Measurements from ENCODE around the gene SFT2D3. TPM values are rescaled to one million over a fixed set of nuclear protein-coding genes. Genes with fewer than 3 reads are reported as not detected.
A peak's percentile ranks its signal among the peaks of the same experiment; 100 is the strongest.

Gene SFT2D3
- total RNA-seq = 1 to 10 TPM; 2.5 to 2.9 TPM

DNA sequence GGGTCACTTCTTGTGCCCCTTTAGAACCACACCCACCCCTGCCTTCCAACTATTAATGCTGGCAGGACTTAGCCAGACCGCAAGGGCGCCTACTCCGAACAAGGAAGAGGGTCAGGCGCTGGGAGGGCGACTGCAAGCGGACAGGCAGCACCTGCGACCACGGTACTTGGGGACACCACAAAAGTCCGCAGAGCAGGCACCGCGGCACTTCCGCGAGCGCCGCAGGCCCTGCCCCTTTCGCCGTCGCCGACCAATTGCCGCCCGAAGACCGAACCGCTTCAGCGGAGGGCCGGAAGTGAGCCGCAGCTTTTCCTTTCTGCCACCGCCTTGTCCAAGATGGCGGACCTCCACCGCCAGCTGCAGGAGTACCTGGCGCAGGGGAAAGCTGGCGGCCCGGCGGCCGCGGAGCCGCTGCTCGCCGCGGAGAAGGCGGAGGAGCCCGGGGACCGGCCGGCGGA, at the start of gene SFT2D3:
TSS of gene SFT2D3 (plus strand) at position 305 of the 458 bp plus-strand sequence. CDS start at position 337, 32 bp downstream.
- peak; percentile 87 for ATAC-seq (replicated peaks)
- Mint-ChIP-seq H3K27me3 (no peaks in the 10 kb centered on the region), H3K9me3 (no peaks in the 10 kb centered on the region), H3K4me1 (peaks cover 12% of the 10 kb centered on the region), H3K36me3 (ENCODE audit: low read depth) (peaks cover 41% of the 10 kb centered on the region), H3K27ac (peak within 1 kb of the TSS; percentile 95), H3K4me3 (peak within 1 kb of the TSS; percentile 91)

- Mint-ChIP-seq H3K9me3 (no peaks in the 10 kb centered on the region), H3K27ac (no peak overlapping the region), H3K36me3 (ENCODE audit: low read depth) (no peaks in the 10 kb centered on the region), H3K4me3 (no peak overlapping the region), H3K4me1 (peaks cover 4% of the 10 kb centered on the region), H3K27me3 (no peaks in the 10 kb centered on the region)
- no peak for ATAC-seq (replicated peaks)
Observed at GRCh38 chr2:127651971-127652550, 49.2 kb upstream of the SFT2D3 start.

DNA sequence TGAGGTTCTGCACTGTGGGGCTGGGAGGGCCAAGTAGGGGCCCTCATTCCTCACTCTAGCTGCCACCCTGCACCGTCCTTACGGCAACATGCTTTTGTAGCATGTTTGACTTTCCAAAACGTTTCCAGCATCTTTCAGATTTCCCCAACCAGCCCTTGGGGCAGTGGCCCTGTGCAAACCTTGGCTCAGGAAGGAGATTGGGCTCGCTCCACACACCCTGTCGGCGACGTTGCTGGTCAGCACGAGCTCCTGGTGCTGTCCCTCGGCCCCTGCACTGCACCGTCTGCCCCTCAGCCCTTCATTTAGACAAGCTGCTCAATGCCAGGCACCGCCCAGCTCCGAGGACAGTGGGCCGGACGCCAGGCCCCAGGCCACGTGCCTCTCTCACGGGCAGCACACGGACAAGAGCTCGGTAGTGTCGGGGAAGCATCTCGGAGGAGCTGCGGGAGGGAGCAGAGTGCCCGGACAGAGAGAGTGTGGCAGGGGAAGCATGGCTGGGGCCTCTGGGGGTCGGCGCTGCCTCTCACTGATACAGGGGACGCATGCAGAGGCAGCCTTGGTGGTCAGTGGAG, 48.4 kb upstream of the SFT2D3 start:
- Mint-ChIP-seq H3K27me3 (no peaks in the 10 kb centered on the region), H3K27ac (no peak overlapping the region), H3K4me1 (peaks cover 4% of the 10 kb centered on the region), H3K36me3 (ENCODE audit: low read depth) (no peaks in the 10 kb centered on the region), H3K4me3 (no peak overlapping the region), H3K9me3 (no peaks in the 10 kb centered on the region)
- no peak for ATAC-seq (replicated peaks)

DNA sequence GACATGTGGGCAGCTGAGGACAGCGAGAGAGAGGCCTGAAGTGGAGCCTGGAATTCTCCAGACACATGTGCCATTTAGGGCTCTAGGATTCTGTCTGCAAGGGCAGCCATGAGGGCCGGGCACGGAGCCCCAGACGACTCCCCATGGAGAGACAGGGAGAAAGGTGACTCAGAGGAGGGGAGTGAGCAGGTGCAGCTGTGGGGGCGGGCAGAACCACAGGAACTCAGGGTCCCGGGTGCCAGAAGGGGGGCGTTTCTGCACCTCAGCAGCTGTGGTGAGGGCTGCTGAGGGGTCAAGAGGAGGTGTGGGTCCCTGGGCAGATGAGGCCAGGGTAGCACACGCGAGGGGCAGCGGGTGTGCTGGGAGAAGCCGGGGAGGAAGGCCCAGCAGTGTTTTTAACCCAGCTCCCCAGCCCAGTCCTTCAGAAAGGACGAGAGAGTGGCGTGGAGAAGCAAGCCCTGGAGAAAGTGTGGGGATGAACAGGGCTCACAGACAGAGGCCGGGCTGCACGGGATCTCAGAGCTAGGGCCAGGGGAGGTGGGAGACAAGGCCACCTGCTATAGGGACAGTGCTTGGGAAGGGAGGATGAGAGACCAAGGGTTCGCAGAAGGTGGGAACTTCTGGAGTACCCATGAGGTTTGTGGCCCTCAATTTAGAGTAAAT, 47.7 kb upstream of the SFT2D3 start:
- Mint-ChIP-seq H3K4me1 (peaks cover 4% of the 10 kb centered on the region), H3K27me3 (no peaks in the 10 kb centered on the region), H3K9me3 (no peaks in the 10 kb centered on the region), H3K4me3 (no peak overlapping the region), H3K36me3 (ENCODE audit: low read depth) (no peaks in the 10 kb centered on the region), H3K27ac (no peak overlapping the region)
- no peak for ATAC-seq (replicated peaks)

DNA sequence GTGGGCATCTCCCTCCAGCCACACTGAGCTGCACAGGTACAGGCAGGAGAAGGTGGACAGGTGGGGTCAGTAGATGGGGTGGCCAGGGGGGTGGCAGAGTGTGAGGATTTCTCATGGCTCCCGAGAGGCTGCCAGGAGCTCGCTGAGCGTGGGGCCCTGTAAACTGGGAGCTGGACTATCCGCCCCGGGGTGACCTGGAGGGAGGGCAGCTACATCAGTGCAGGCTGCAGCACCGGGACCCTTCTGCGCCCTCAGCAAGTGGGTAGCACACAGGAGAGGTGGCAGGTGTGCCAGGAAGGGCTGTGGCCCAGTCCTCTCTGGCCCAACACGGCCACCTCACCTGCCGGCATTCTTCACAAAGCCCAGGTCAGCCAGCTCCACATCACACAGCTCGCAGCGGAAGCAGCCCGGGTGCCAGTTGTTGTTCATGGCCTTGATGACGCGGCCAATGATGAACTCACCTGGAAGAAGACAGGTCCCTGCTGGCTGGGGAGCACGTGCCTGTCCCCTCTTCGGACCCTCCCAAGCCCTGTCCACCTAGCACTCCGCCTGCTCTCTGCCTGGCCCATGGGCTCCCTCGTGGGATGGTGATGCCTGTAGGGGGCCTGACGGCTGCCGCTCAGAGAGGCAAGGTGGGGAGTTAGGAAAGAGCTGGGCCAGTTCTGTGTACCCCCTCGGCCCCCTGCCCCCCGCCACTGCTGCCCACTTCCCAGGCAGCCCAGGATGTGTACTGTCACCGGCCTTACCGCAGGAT, 47.0 kb upstream of the SFT2D3 start:
- no peak overlapping the region for H3K27ac Mint-ChIP-seq
- ATAC-seq (replicated peaks) = no peak
- no peaks in the 10 kb centered on the region for H3K9me3 Mint-ChIP-seq
- peaks cover 4% of the 10 kb centered on the region for H3K4me1 Mint-ChIP-seq
- H3K4me3 Mint-ChIP-seq = no peak overlapping the region
- H3K27me3 Mint-ChIP-seq = no peaks in the 10 kb centered on the region
- no peaks in the 10 kb centered on the region for H3K36me3 Mint-ChIP-seq (ENCODE audit: low read depth)

DNA sequence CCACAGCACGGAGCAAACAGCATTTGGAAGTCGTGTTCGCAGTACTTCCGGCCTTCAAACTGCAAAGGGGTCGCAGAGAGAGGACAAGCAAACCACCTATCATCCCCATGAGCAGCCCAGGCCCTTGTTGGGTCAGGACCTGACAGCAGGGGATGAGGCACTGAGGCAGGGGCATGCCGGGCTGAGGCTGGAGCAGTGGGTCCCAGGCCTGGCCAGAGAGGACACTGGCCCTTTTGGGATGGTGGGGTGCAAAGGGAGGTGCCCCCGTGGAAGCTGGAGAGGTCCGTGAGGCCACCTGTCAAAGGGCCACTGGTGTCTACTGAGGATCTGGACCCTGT, 46.5 kb upstream of the SFT2D3 start:
- no peaks in the 10 kb centered on the region for H3K27me3 Mint-ChIP-seq
- no peak for ATAC-seq (replicated peaks)

GRCh38 chr2:127655209-127656073, 45.9 kb upstream of the SFT2D3 start:
- Mint-ChIP-seq H3K27me3 (no peaks in the 10 kb centered on the region), H3K27ac (no peak overlapping the region), H3K9me3 (no peaks in the 10 kb centered on the region), H3K4me3 (no peak overlapping the region), H3K36me3 (ENCODE audit: low read depth) (no peaks in the 10 kb centered on the region), H3K4me1 (no peaks in the 10 kb centered on the region)
- no peak for ATAC-seq (replicated peaks)

More for the DNA sequence above, 46.5 kb upstream of the SFT2D3 start:
- Mint-ChIP-seq H3K4me1 (no peaks in the 10 kb centered on the region), H3K36me3 (ENCODE audit: low read depth) (no peaks in the 10 kb centered on the region), H3K27ac (no peak overlapping the region), H3K4me3 (no peak overlapping the region), H3K9me3 (no peaks in the 10 kb centered on the region)

DNA sequence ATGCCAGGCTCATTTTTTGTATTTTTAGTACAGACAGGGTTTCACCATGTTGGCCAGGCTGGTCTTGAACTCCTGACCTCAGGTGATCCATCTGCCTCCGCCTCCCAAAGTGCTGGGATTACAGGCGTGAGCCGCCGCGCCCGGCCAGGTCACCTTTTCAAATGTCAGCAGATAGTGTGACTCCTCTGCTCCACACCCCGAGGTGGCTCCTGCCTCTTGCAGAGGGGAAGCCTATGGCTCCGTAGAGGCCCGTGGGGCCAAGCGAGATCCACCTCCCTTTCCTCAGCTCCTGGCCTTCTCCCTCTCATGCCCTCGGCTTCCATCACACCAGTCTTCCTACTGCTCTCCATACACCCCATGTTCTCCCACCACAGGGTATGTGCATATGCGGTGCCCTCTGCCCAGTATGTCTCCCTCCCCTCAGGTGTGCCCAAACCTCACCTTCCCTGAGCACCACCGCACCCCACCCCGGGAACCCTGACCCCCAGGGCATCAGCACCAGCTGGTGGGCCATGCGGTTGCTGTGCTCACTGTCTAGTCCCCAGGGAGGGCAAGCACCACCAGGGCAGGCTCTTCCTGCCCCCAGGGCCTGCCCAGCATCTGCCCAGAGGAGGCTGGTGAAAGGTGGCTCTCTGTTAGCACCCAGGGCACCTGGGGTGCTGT, 44.6 kb upstream of the SFT2D3 start:
- Mint-ChIP-seq H3K27me3 (peaks cover 10% of the 10 kb centered on the region), H3K27ac (no peak overlapping the region), H3K36me3 (ENCODE audit: low read depth) (no peaks in the 10 kb centered on the region), H3K9me3 (no peaks in the 10 kb centered on the region), H3K4me1 (no peaks in the 10 kb centered on the region), H3K4me3 (no peak overlapping the region)
- ATAC-seq (replicated peaks) = no peak

DNA sequence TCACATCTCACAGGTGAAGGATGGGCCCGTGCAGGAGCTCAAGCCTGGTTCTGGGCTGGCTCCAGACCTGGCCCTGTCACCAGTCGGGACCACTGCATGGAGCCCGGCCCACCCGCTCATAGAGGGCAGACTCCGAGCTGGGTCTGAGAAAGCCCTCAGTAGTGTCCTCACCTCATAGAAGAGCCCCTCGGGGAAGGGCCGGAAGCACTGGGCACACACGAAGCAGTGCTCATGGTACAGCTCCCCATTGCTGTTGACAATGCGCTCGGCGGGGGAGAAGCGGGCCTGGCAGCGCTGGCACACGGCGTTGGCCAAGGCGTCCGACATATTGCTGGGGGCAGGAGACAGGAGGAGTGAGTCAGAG, 44.1 kb upstream of the SFT2D3 start:
- ATAC-seq (replicated peaks) = no peak
- Mint-ChIP-seq H3K9me3 (no peaks in the 10 kb centered on the region), H3K36me3 (ENCODE audit: low read depth) (no peaks in the 10 kb centered on the region), H3K4me3 (no peak overlapping the region), H3K4me1 (no peaks in the 10 kb centered on the region), H3K27ac (no peak overlapping the region), H3K27me3 (peaks cover 13% of the 10 kb centered on the region)

DNA sequence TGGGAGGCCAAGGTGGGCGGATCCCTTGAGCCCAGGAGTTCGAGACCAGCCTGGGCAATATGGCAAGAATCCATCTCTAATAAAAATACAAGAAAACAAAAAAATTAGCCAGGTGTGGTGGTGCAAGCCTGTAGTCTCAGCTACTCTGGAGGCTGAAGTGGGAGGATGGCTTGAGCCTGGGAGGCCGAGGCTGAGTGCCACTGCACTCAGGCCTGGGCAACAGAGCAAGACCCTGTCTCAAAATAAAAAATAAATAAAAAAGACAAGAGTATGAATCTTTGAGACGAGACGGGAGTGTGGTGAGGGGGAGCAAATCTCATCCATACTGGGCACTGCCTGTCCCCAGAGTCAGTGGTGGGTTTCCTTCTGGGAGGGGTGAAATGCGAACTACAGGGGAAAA, 43.2 kb upstream of the SFT2D3 start:
- no peak for ATAC-seq (replicated peaks)
- Mint-ChIP-seq H3K27me3 (peaks cover 15% of the 10 kb centered on the region), H3K4me3 (no peak overlapping the region), H3K9me3 (no peaks in the 10 kb centered on the region), H3K27ac (no peak overlapping the region), H3K4me1 (no peaks in the 10 kb centered on the region), H3K36me3 (ENCODE audit: low read depth) (no peaks in the 10 kb centered on the region)

DNA sequence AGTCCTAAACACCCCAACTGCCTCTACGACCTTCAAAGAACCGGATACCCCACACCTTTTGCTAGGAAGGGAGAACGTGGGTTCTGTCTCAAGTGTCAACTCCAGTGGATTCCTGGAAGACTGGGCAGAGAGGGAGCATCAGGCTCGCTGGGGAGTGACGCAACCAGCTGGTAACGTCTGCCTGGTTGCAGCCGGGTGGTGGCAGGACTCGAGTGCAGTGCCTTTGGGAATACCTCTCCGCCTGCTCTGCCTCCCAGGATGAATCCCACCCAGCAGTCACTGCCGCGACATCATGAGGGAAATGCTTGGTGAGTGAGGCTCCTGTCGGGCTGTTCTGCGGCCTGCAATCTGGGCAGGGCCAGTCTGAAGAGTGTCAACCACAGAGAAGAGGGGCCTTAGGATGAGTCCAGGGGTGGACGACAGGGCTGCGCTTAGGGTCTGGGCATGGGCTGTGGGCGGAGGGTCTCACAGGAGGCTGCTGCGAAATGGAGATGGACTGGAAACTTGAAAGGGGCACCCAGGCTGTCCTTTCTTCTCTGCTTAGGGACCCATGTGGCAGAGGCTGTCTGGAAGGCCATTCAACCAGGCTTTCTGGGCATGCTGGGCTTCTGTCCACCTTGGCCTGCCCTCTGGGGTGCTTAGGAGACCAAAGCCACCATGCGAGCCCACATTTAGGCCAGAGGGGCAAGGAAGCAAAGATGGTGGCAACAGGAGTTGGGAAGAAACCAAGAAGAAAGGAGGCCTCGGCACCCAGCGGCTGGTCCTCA, 42.5 kb upstream of the SFT2D3 start:
- H3K36me3 Mint-ChIP-seq (ENCODE audit: low read depth) = no peaks in the 10 kb centered on the region
- H3K9me3 Mint-ChIP-seq = no peaks in the 10 kb centered on the region
- no peaks in the 10 kb centered on the region for H3K4me1 Mint-ChIP-seq
- no peak overlapping the region for H3K4me3 Mint-ChIP-seq
- no peak for ATAC-seq (replicated peaks)
- H3K27ac Mint-ChIP-seq = no peak overlapping the region
- H3K27me3 Mint-ChIP-seq = peaks cover 21% of the 10 kb centered on the region

DNA sequence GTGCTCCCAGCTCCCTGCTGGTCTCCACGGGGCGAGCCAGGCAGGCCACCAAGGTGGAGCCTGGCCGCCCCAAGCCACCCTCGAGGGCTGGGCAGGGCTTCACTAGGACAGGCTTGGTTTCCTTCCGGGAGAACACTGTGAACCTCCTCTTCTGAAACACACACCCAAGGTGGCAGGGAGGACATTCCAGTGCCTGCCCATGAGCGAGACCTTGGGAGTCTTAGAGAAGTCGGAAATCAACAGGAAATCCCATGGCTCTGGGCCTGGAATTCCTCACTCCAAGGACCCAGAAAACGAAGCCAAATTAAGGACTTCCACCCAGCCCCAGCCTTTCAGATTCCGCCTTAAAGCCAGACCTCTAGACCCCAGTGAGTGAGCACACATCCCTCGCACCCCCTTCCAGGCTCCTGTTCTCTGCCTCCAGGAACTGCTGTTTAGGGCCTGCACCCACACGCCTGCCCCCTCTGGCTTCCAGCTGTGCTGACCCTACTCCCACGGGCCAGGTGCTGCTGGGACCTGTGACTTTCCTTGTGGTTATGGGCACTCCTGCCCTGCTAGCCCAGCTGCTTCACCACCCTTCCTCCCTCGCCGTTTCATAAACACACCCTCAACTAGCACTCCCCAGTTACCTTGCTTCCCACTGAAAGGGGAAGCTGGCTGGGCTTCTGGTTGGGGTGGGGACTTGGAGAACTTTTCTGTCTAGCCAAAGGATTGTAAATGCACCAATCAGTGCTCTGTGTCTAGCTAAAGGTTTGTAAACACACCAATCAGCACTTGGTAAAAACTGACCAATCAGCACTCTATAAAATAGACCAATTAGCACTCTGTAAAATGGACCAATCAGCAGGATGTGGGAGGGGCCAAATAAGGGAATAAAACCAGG, 41.6 kb upstream of the SFT2D3 start:
- Mint-ChIP-seq H3K36me3 (ENCODE audit: low read depth) (no peaks in the 10 kb centered on the region), H3K27me3 (peaks cover 22% of the 10 kb centered on the region), H3K4me3 (no peak overlapping the region), H3K4me1 (no peaks in the 10 kb centered on the region), H3K27ac (no peak overlapping the region), H3K9me3 (no peaks in the 10 kb centered on the region)
- ATAC-seq (replicated peaks) = no peak

DNA sequence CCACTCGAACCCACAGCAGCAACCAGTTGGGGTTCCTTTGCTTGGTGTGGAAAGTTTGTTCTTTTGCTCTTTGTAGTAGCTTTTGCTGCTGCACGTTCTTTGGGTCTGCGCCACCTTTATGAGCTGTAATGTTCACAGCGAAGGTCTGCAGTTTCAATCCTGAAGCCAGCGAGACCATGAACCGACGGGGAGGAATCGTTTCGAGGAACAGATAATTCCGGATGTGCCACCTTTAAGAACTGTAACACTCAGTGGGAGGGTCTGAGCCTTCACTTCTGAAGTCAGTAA, 41.1 kb upstream of the SFT2D3 start:
- Mint-ChIP-seq H3K4me3 (no peak overlapping the region), H3K27me3 (peaks cover 27% of the 10 kb centered on the region), H3K27ac (no peak overlapping the region), H3K36me3 (ENCODE audit: low read depth) (no peaks in the 10 kb centered on the region), H3K4me1 (no peaks in the 10 kb centered on the region), H3K9me3 (no peaks in the 10 kb centered on the region)
- no peak for ATAC-seq (replicated peaks)
